ENCODE measurements around the gene CAVIN3. TPM values are rescaled to one million over a fixed set of nuclear protein-coding genes. Genes with fewer than 3 reads are reported as not detected.

The CAVIN3 gene
- total and polyA plus RNA-seq, 2 experiments from 2014 or later: 33.2 to 34.2 TPM

GRCh38 chr11:6315811-6316425, 4.4 kb downstream of the CAVIN3 start:
- H3K27me3 Mint-ChIP-seq (ENCODE audit: insufficient read depth, low read depth, poor library complexity): peaks cover 5% of the 10 kb centered on the region

More at GRCh38 chr11:6315811-6316425, 4.4 kb downstream of the CAVIN3 start:
- no peak overlapping the region for H3K4me3 ChIP-seq
- no peaks in the 10 kb centered on the region; the same call in 2 of the 3 replicates for H3K36me3 Mint-ChIP-seq (ENCODE audit: low read depth)
- H3K27me3 ChIP-seq (ENCODE audit: insufficient read depth): peaks cover 23% of the 10 kb centered on the region
- no peak overlapping the region for H3K4me3 Mint-ChIP-seq
- H3K36me3 ChIP-seq (ENCODE audit: insufficient read depth): no peaks in the 10 kb centered on the region
- H2AFZ ChIP-seq: no peak overlapping the region
- no peaks in the 10 kb centered on the region; the same call in 2 of the 3 replicates for H3K9me3 Mint-ChIP-seq
- ATAC-seq (peak; percentile 26), DNase-seq (ENCODE audit: low spot score) (peak; percentile 91)
- H3K79me2 ChIP-seq (replicated peaks; ENCODE audit: insufficient read depth): no peaks in the 10 kb centered on the region
- peaks cover 19% of the 10 kb centered on the region for H3K4me1 Mint-ChIP-seq
- H3K4me1 ChIP-seq (ENCODE audit: insufficient read depth): peaks cover 17% of the 10 kb centered on the region
- TF ChIP-seq ZNF462 (CRISPR knock-in tag; IDR thresholded peaks at IDR 0.05) (no peak), REST (IDR thresholded peaks at IDR 0.05; ENCODE audit: unreplicated experiment) (no peak), POLR2AphosphoS5 (IDR thresholded peaks at IDR 0.05; ENCODE audit: low read depth) (no peak), ETS1 (IDR thresholded peaks at IDR 0.05) (no peak), CTCF (conservative IDR thresholded peaks at IDR 0.05; ENCODE audit: low read depth in 2 of 2) (peak; percentile 81 to 97), STAT1 (IDR thresholded peaks at IDR 0.05; ENCODE audit: unreplicated experiment) (no peak), EZH2phosphoT487 (IDR thresholded peaks at IDR 0.05; ENCODE audit: unreplicated experiment) (no peak), CREB1 (CRISPR knock-in tag; IDR thresholded peaks at IDR 0.05; ENCODE audit: low read depth) (no peak)
- H3K27ac Mint-ChIP-seq: no peak overlapping the region
- H3K27ac ChIP-seq (ENCODE audit: low read depth): no peak overlapping the region
- H4K20me1 ChIP-seq (replicated peaks; ENCODE audit: insufficient read depth): no peaks in the 10 kb centered on the region
- H3K4me2 ChIP-seq: no peak overlapping the region
- peaks cover 8% of the 10 kb centered on the region; the same call in 1 of the 2 replicates for H3F3A ChIP-seq (replicated peaks; ENCODE audit: low read depth)
- no peaks in the 10 kb centered on the region for H3K9me2 ChIP-seq (ENCODE audit: insufficient read depth)
